ENCODE measurements around the gene DSCAML1.

DSCAML1 gene

GRCh38 chr11:117644403-117645155 is 152.4 kb downstream of the DSCAML1 start:
- Histone ChIP-seq H3K36me3 (no peaks in the 10 kb centered on the region), H3K9me3 (ENCODE audit: severe bottlenecking) (no peaks in the 10 kb centered on the region), H3K4me3 (ENCODE audit: low read depth, low read length) (no peak overlapping the region), H3K27me3 (ENCODE audit: insufficient read depth, low read depth, severe bottlenecking) (no peaks in the 10 kb centered on the region), H3K27ac (no peak overlapping the region)
- no peak for DNase-seq
- TF ChIP-seq, protein P1, sequence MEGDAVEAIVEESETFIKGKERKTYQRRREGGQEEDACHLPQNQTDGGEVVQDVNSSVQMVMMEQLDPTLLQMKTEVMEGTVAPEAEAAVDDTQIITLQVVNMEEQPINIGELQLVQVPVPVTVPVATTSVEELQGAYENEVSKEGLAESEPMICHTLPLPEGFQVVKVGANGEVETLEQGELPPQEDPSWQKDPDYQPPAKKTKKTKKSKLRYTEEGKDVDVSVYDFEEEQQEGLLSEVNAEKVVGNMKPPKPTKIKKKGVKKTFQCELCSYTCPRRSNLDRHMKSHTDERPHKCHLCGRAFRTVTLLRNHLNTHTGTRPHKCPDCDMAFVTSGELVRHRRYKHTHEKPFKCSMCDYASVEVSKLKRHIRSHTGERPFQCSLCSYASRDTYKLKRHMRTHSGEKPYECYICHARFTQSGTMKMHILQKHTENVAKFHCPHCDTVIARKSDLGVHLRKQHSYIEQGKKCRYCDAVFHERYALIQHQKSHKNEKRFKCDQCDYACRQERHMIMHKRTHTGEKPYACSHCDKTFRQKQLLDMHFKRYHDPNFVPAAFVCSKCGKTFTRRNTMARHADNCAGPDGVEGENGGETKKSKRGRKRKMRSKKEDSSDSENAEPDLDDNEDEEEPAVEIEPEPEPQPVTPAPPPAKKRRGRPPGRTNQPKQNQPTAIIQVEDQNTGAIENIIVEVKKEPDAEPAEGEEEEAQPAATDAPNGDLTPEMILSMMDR (IDR thresholded peaks at IDR 0.05; ENCODE audit: low read depth, low read length): no peak

DNA sequence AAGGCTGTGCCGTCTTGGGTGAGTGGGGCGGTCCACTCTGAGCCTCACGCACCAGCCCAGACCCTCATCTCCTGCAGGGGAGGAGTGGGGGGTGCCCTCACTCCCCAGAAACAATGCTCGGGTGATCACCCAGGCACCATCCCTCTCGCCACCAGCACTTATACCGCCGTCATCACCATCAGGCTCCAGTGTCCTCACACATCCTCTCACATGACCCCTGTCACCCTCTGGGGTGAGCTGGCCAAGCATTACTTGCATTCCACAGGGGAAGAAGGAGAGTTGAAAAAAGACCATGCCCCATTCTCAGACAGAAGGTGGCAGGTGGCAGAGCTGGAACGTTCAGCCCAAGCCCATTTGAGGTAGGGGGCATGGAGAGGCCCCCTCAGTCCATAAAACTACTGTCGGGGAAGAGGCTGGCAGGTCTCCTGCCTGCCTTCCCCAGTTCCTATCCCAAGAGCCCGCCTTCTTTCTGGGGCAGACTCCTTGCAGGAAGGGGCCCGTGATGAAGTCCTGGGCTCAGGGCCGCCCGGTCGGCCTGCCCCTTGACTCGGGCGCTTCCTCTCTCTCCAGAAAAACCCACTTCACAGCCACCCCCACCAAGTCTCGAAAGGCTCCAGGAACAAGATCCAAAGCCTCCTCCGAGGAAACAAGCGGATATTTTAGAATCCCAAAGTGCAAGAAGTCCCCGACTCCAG is 153.3 kb downstream of the DSCAML1 start:
- Histone ChIP-seq H3K36me3 (no peaks in the 10 kb centered on the region), H3K4me3 (ENCODE audit: low read depth, low read length) (no peak overlapping the region), H3K27me3 (ENCODE audit: insufficient read depth, low read depth, severe bottlenecking) (no peaks in the 10 kb centered on the region), H3K9me3 (ENCODE audit: severe bottlenecking) (no peaks in the 10 kb centered on the region), H3K27ac (no peak overlapping the region)
- TF ChIP-seq, protein P1 (IDR thresholded peaks at IDR 0.05; ENCODE audit: low read depth, low read length): no peak
- no peak for DNase-seq

- TF ChIP-seq, protein P1 (IDR thresholded peaks at IDR 0.05; ENCODE audit: low read depth, low read length): no peak
- no peak for DNase-seq
- H3K4me3 ChIP-seq (ENCODE audit: low read depth, low read length): no peak overlapping the region
- no peaks in the 10 kb centered on the region for H3K36me3 ChIP-seq
- no peaks in the 10 kb centered on the region for H3K27me3 ChIP-seq (ENCODE audit: insufficient read depth, low read depth, severe bottlenecking)
- H3K27ac ChIP-seq: no peak overlapping the region
- no peaks in the 10 kb centered on the region for H3K9me3 ChIP-seq (ENCODE audit: severe bottlenecking)
These were observed 154.2 kb downstream of the DSCAML1 start for GRCh38 chr11:117642835-117643234.

DNA sequence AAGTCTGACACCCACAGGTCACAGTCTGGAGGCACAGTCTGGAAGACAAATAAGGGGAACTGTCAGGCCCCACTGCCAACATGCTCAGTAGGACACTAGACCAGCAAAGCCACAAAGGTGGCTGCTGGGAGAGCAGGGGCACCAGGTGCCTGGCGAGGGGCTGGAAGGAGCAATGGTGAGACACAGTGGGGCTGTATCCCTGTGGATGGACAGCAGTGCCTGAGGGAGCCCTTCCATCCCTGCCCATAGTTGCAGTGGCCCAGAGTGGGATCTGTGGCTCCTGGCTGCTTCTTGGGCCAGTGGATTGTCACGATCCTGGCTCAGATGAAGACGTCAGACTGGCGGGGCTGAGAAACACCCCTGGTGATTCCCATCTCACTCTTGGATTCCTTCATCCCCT is 154.6 kb downstream of the DSCAML1 start:
- Histone ChIP-seq H3K4me3 (ENCODE audit: low read depth, low read length) (no peak overlapping the region), H3K27ac (no peak overlapping the region), H3K27me3 (ENCODE audit: insufficient read depth, low read depth, severe bottlenecking) (no peaks in the 10 kb centered on the region), H3K9me3 (ENCODE audit: severe bottlenecking) (no peaks in the 10 kb centered on the region), H3K36me3 (no peaks in the 10 kb centered on the region)
- TF ChIP-seq, protein P1 (IDR thresholded peaks at IDR 0.05; ENCODE audit: low read depth, low read length): no peak
- no peak for DNase-seq

GRCh38 chr11:117641008-117641915 is 155.8 kb downstream of the DSCAML1 start:
- H3K27ac ChIP-seq: no peak overlapping the region
- TF ChIP-seq, protein P1 (IDR thresholded peaks at IDR 0.05; ENCODE audit: low read depth, low read length): no peak
- no peak for DNase-seq
- H3K36me3 ChIP-seq: no peaks in the 10 kb centered on the region
- no peak overlapping the region for H3K4me3 ChIP-seq (ENCODE audit: low read depth, low read length)
- no peaks in the 10 kb centered on the region for H3K9me3 ChIP-seq (ENCODE audit: severe bottlenecking)
- no peaks in the 10 kb centered on the region for H3K27me3 ChIP-seq (ENCODE audit: insufficient read depth, low read depth, severe bottlenecking)

Data from WERI-Rb-1 (cell line).